ENCODE results near the gene CACNB4.

DNA sequence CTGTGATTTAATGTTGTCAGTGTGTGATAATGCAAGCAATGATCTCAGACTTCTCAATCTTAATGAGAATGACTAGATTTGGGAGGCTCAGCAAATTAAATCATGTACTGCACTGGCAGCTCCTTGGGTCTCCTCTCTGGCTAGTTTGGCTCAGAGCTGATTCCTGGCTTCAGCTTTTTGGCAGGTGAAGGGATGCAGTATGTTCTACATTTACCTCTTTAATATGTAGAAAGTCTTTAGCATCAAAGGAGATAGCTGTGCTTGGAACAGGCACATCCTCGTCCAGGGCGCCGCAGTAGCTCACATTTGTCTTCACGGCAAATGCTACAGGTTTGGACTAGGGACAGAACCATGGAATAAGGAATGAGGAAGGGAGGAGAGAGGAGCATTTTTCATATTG is 218.3 kb downstream of the CACNB4 start:
- TF ChIP-seq, protein P1, sequence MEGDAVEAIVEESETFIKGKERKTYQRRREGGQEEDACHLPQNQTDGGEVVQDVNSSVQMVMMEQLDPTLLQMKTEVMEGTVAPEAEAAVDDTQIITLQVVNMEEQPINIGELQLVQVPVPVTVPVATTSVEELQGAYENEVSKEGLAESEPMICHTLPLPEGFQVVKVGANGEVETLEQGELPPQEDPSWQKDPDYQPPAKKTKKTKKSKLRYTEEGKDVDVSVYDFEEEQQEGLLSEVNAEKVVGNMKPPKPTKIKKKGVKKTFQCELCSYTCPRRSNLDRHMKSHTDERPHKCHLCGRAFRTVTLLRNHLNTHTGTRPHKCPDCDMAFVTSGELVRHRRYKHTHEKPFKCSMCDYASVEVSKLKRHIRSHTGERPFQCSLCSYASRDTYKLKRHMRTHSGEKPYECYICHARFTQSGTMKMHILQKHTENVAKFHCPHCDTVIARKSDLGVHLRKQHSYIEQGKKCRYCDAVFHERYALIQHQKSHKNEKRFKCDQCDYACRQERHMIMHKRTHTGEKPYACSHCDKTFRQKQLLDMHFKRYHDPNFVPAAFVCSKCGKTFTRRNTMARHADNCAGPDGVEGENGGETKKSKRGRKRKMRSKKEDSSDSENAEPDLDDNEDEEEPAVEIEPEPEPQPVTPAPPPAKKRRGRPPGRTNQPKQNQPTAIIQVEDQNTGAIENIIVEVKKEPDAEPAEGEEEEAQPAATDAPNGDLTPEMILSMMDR (conservative IDR thresholded peaks at IDR 0.05; ENCODE audit: low read length) = no peak
- no peak for TF ChIP-seq EZH2phosphoT487 (IDR thresholded peaks at IDR 0.05; ENCODE audit: borderline replicate concordance, low read depth, low read length)

All from OCI-LY7 (cell line).